Measurements from ENCODE around the gene BANF2.

GRCh38 chr20:17675519-17676377 is 24.0 kb upstream of the BANF2 start:
- TF ChIP-seq, protein P1, sequence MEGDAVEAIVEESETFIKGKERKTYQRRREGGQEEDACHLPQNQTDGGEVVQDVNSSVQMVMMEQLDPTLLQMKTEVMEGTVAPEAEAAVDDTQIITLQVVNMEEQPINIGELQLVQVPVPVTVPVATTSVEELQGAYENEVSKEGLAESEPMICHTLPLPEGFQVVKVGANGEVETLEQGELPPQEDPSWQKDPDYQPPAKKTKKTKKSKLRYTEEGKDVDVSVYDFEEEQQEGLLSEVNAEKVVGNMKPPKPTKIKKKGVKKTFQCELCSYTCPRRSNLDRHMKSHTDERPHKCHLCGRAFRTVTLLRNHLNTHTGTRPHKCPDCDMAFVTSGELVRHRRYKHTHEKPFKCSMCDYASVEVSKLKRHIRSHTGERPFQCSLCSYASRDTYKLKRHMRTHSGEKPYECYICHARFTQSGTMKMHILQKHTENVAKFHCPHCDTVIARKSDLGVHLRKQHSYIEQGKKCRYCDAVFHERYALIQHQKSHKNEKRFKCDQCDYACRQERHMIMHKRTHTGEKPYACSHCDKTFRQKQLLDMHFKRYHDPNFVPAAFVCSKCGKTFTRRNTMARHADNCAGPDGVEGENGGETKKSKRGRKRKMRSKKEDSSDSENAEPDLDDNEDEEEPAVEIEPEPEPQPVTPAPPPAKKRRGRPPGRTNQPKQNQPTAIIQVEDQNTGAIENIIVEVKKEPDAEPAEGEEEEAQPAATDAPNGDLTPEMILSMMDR (IDR thresholded peaks at IDR 0.05; ENCODE audit: borderline replicate concordance, extremely low read depth, low read length, poor library complexity, severe bottlenecking) = no peak
- TF ChIP-seq EZH2 (IDR thresholded peaks at IDR 0.05; ENCODE audit: borderline replicate concordance, low read depth, low read length, severe bottlenecking) = no peak
